Small intestine (tissue), 7 donors: ENCODE results near the gene TTC38. TPM values are rescaled to one million over a fixed set of nuclear protein-coding genes. Genes with fewer than 3 reads are reported as not detected.
A peak's percentile ranks its signal among the peaks of the same experiment; 100 is the strongest.
"Not testable (repeated sequence)": the region's sequence is repeated elsewhere in the genome, so short reads cannot be mapped to it uniquely, and the experiment has no call there.

Source experiments
- DNase-seq, 2 donors: peaks; one replicate each; pipeline versions ENCODE4 v3.0.0 to v3.0.0-alpha.2; 2013
- FAIRE-seq: peaks from 2 replicates; lab custom pipeline; 2012; peaks lifted over from hg19 to GRCh38; lab: Jason Lieb, UNC
- H3K27ac ChIP-seq, 3 donors: one replicate each; pipeline ENCODE4 v1.5.1; 2013; ENCODE audit warnings: low read length in 2 of 3, mild to moderate bottlenecking in 2 of 3, control low read depth in 1 of 3, inconsistent platforms in 1 of 3, low read depth in 1 of 3, moderate library complexity in 1 of 3
- H3K27me3 ChIP-seq, 3 donors: one replicate each; pipeline ENCODE4 v1.6.1; 2013; ENCODE audit warnings: low read length in 3 of 3, inconsistent platforms in 1 of 3; ENCODE audit not compliant: control insufficient read depth in 3 of 3, insufficient read depth in 3 of 3
- H3K36me3 ChIP-seq, 3 donors: one replicate each; pipeline ENCODE4 v1.6.1; 2013; ENCODE audit warnings: low read length in 3 of 3, inconsistent platforms in 1 of 3, low read depth in 1 of 3, mild to moderate bottlenecking in 1 of 3, moderate library complexity in 1 of 3; ENCODE audit not compliant: control insufficient read depth in 3 of 3, insufficient read depth in 2 of 3
- H3K4me1 ChIP-seq, 3 donors: one replicate each; pipeline ENCODE4 v1.6.1; 2013; ENCODE audit warnings: low read length in 2 of 3, inconsistent platforms in 1 of 3, low read depth in 1 of 3, mild to moderate bottlenecking in 1 of 3, moderate library complexity in 1 of 3; ENCODE audit not compliant: control insufficient read depth in 3 of 3, insufficient read depth in 2 of 3
- H3K4me3 ChIP-seq, 3 donors: one replicate each; pipeline ENCODE4 v1.5.1; 2013; ENCODE audit warnings: low read length in 3 of 3, control low read depth in 1 of 3, inconsistent platforms in 1 of 3, low read depth in 1 of 3, mild to moderate bottlenecking in 1 of 3, moderate library complexity in 1 of 3
- H3K9me3 ChIP-seq, 2 donors: one replicate each; pipeline ENCODE4 v1.6.1; 2013; ENCODE audit warnings: low read depth in 1 of 2, low read length in 1 of 2; ENCODE audit not compliant: control insufficient read depth in 2 of 2, insufficient read depth in 1 of 2
- WGBS, 3 donors: extraction: QIAGEN DNeasy Blood & Tissue Kit; methylation state at CpG; one replicate each; pipeline ENCODE4 v1.1.7; 2013; 5-methylcytosine and 5-hydroxymethylcytosine counted together
- polyA plus RNA-seq, 4 donors: library from polyadenylated mRNA; stranded (reverse) in 3 of 4; unstranded in 1 of 4; fragments of 200-250 nt in 3 of 4; fragments of 120-200 nt in 1 of 4; gene quantifications; one replicate each; pipeline versions ENCODE4 v1.2.1 to v1.2.3, GENCODE V29; 2013
- donor health status: healthy with polysubstance abuse.
- donor health status: control.
- donor health status: control.
- donor health status: Bipolar disorder and iron deficiency.
- donor health status: healthy.

TTC38 gene
- polyA plus RNA-seq, 4 donors, result 83.5 to 231 (median 166) TPM

- Histone ChIP-seq H3K4me1 (peaks cover 0 to 18% (median 4%) of the 10 kb centered on the region in 3 donors), H3K27me3 (peaks cover 0 to 14% (median 0%) of the 10 kb centered on the region in 3 donors), H3K36me3 (peaks cover 0 to 2% (median 0%) of the 10 kb centered on the region in 3 donors), H3K27ac (peak overlapping the region in 2 of 3 donors; percentile 18 to 67), H3K9me3 (peaks cover 0 to 27% of the 10 kb centered on the region in 2 donors), H3K4me3 (peak overlapping the region in 1 of 3 donors; percentile 50)
- 12 to 32% (median 31%) methylated on average over 66 to 109 of the region's 109 CpGs for WGBS, 3 donors
- peak; percentile 71 to 85 for DNase-seq
- FAIRE-seq, result no peak
Measured at GRCh38 chr22:46262449-46263215, 5.2 kb upstream of the TTC38 start.

- Histone ChIP-seq H3K4me3 (peak within 1 kb of the TSS in 1 of 3 donors; percentile 50), H3K27me3 (peaks cover 0 to 14% (median 0%) of the 10 kb centered on the region in 3 donors), H3K9me3 (peaks cover 0 to 27% of the 10 kb centered on the region in 2 donors), H3K4me1 (peaks cover 0 to 18% (median 4%) of the 10 kb centered on the region in 3 donors), H3K36me3 (peaks cover 0 to 2% (median 0%) of the 10 kb centered on the region in 3 donors), H3K27ac (peak within 1 kb of the TSS; percentile 18 to 76 (median 73))
- FAIRE-seq, result no peak
- no peak for DNase-seq
- WGBS, 3 donors, result 43 to 75% (median 50%) methylated on average over 15 to 30 of the region's 30 CpGs
Measured at GRCh38 chr22:46263216-46263590, 4.6 kb upstream of the TTC38 start, which contains the start of gene PKDREJ. Gene PKDREJ (minus strand): TSS chr22:46263343. CDS start chr22:46263322, 21 bp downstream.

- peak; percentile 93 to 98 for DNase-seq
- peaks cover 0 to 14% (median 0%) of the 10 kb centered on the region in 3 donors for H3K27me3 ChIP-seq
- H3K9me3 ChIP-seq, result peaks cover 0 to 27% of the 10 kb centered on the region in 2 donors
- H3K36me3 ChIP-seq, H3K4me3 ChIP-seq, FAIRE-seq: not testable (repeated sequence)
- peaks cover 0 to 23% (median 4%) of the 10 kb centered on the region in 3 donors for H3K4me1 ChIP-seq
- H3K27ac ChIP-seq, result peak overlapping the region; percentile 18 to 76 (median 73)
- WGBS, 3 donors, result 15 to 70% (median 41%) methylated on average over 6 of the region's 6 CpGs
Measured at GRCh38 chr22:46264520-46264919, 3.3 kb upstream of the TTC38 start.

- H3K4me1 ChIP-seq, result peaks cover 0 to 26% (median 4%) of the 10 kb centered on the region in 3 donors
- H3K4me3 ChIP-seq, DNase-seq, H3K27ac ChIP-seq, FAIRE-seq: not testable (repeated sequence)
- WGBS, 3 donors, result 88 to 98% (median 90%) methylated on average over 4 of the region's 4 CpGs
- peaks cover 0 to 27% of the 10 kb centered on the region in 2 donors for H3K9me3 ChIP-seq
- H3K36me3 ChIP-seq, result peaks cover 0 to 20% (median 0%) of the 10 kb centered on the region in 3 donors
- H3K27me3 ChIP-seq, result peaks cover 0 to 14% (median 0%) of the 10 kb centered on the region in 3 donors
Measured at GRCh38 chr22:46265627-46266026, 2.2 kb upstream of the TTC38 start.

GRCh38 chr22:46269564-46269963 lies 1.8 kb downstream of the TTC38 start:
- 31 to 69% (median 46%) methylated on average over 11 of the region's 11 CpGs for WGBS, 3 donors

GRCh38 chr22:46272196-46272595 lies 4.4 kb downstream of the TTC38 start:
- no peak for DNase-seq
- Histone ChIP-seq H3K27me3 (no peaks in the 10 kb centered on the region), H3K4me1 (peaks cover 0 to 10% (median 0%) of the 10 kb centered on the region in 3 donors), H3K36me3 (peaks cover 15 to 72% (median 33%) of the 10 kb centered on the region in 3 donors), H3K27ac (no peak overlapping the region), H3K4me3 (no peak overlapping the region), H3K9me3 (peaks cover 0 to 2% of the 10 kb centered on the region in 2 donors)
- WGBS, 3 donors, result 93 to 98% (median 94%) methylated on average over 8 of the region's 8 CpGs
- FAIRE-seq, result no peak

More at GRCh38 chr22:46269564-46269963, 1.8 kb downstream of the TTC38 start:
- Histone ChIP-seq H3K27me3 (no peaks in the 10 kb centered on the region), H3K27ac (peak overlapping the region in 2 of 3 donors; percentile 18 to 57), H3K9me3 (peaks cover 0 to 9% of the 10 kb centered on the region in 2 donors), H3K4me1 (peaks cover 0 to 14% (median 2%) of the 10 kb centered on the region in 3 donors), H3K4me3 (peak overlapping the region in 2 of 3 donors; percentile 72 to 91), H3K36me3 (peaks cover 5 to 51% (median 16%) of the 10 kb centered on the region in 3 donors)
- FAIRE-seq, result no peak
- DNase-seq, result peak in 1 of 2 donors; percentile 19

GRCh38 chr22:46272762-46273431 lies 5.1 kb downstream of the TTC38 start:
- peaks cover 0 to 2% of the 10 kb centered on the region in 2 donors for H3K9me3 ChIP-seq
- 95 to 96% (median 96%) methylated on average over 10 to 12 of the region's 12 CpGs for WGBS, 3 donors
- no peak overlapping the region for H3K27ac ChIP-seq
- peaks cover 0 to 7% (median 0%) of the 10 kb centered on the region in 3 donors for H3K4me1 ChIP-seq
- no peak overlapping the region for H3K4me3 ChIP-seq
- H3K36me3 ChIP-seq, result peaks cover 15 to 79% (median 36%) of the 10 kb centered on the region in 3 donors
- DNase-seq, result no peak
- FAIRE-seq, result no peak
- no peaks in the 10 kb centered on the region for H3K27me3 ChIP-seq
